ENCODE measurements around the gene SHANK2.
A peak's percentile ranks its signal among the peaks of the same experiment; 100 is the strongest.

SHANK2 gene

GRCh38 chr11:71213696-71214552 lies 38.5 kb downstream of the SHANK2 start:
- Histone ChIP-seq H2AFZ (ENCODE audit: low read length) (no peak overlapping the region), H3K79me1 (ENCODE audit: low read depth, low read length) (no peaks in the 10 kb centered on the region), H3K9ac (ENCODE audit: low read depth, low read length, poor library complexity) (no peak overlapping the region), H3K4me2 (ENCODE audit: insufficient read depth, low read length, poor library complexity, severe bottlenecking) (no peak overlapping the region), H2BK120ac (ENCODE audit: low read depth, low read length) (no peak overlapping the region), H3K36me3 (replicated peaks in 1 of 2; ENCODE audit: control insufficient read depth in 2 of 2, insufficient read depth in 2 of 2, low read length in 2 of 2) (no peaks in the 10 kb centered on the region), H4K91ac (ENCODE audit: low read depth, low read length, poor library complexity) (no peak overlapping the region), H2AK5ac (ENCODE audit: low read depth, low read length) (peak overlapping the region; percentile 84), H3K14ac (ENCODE audit: low read length) (no peak overlapping the region), H2BK15ac (ENCODE audit: low read length) (no peak overlapping the region), H3K4me3 (ENCODE audit: low read length in 2 of 2) (no peak overlapping the region), H3K4ac (ENCODE audit: low read length) (no peak overlapping the region), H4K8ac (ENCODE audit: low read depth, low read length) (no peak overlapping the region), H3K27me3 (ENCODE audit: control insufficient read depth in 3 of 3, insufficient read depth in 3 of 3, low read depth in 1 of 3, low read length in 3 of 3) (no peaks in the 10 kb centered on the region), H3K27ac (replicated peaks; ENCODE audit: low read length) (no peak overlapping the region), H3K18ac (ENCODE audit: low read length) (peak overlapping the region; percentile 13), H3K23ac (ENCODE audit: low read depth, low read length, poor library complexity) (peak overlapping the region; percentile 6), H2BK12ac (ENCODE audit: low read length) (no peak overlapping the region), H3K4me1 (ENCODE audit: control insufficient read depth in 2 of 2, insufficient read depth in 1 of 2, low read depth in 1 of 2, low read length in 2 of 2) (no peaks in the 10 kb centered on the region), H2BK5ac (ENCODE audit: low read length) (no peak overlapping the region), H3K9me3 (replicated peaks in 1 of 2; ENCODE audit: control insufficient read depth in 2 of 2, insufficient read depth in 1 of 2, low read depth in 1 of 2, low read length in 2 of 2) (no peaks in the 10 kb centered on the region)
- no CpG with 5 or more reads among the region's 19 CpGs for WGBS, 2 donors (ENCODE audit: extremely low coverage in 2 of 2, insufficient read length in 2 of 2, insufficient replicate concordance in 1 of 2)
- DNase-seq (ENCODE audit: low spot score), result no peak

DNA sequence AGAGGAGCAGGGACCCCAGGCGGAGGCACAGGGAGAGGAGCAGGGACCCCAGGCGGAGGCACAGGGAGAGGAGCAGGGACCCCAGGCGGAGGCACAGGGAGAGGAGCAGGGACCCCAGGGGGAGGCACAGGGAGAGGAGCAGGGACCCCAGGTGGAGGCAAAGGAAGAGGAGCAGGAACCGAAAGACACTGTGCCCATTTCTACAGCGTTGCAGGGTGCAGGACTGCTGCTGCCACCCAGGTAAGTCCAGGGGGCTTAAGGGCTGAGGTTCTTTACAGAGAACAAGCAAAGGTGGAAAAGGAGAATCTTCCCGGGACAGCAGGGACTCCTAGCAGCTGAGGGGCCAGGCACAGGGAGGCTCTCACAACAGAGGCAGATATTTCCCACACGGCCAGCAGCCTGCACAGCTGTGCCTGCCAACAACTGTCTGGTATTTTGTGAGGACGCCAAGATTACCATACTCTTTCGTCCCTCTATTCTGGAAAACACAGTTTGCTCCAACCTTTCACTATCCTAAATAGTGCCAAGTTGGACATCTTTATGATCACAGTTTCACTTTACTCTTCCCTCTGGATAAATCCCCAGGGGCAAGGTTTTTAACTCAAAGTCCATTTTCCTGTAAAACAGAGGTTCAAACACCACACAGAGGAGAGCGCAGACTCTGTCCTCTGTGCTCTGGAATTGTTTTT lies 39.4 kb downstream of the SHANK2 start:
- Histone ChIP-seq H2BK12ac (ENCODE audit: low read length) (no peak overlapping the region), H3K9ac (ENCODE audit: low read depth, low read length, poor library complexity) (no peak overlapping the region), H3K4me2 (ENCODE audit: insufficient read depth, low read length, poor library complexity, severe bottlenecking) (no peak overlapping the region), H3K18ac (ENCODE audit: low read length) (peak overlapping the region; percentile 25), H2BK15ac (ENCODE audit: low read length) (no peak overlapping the region), H3K27ac (replicated peaks; ENCODE audit: low read length) (no peak overlapping the region), H2BK5ac (ENCODE audit: low read length) (no peak overlapping the region), H3K79me1 (ENCODE audit: low read depth, low read length) (no peaks in the 10 kb centered on the region), H3K4ac (ENCODE audit: low read length) (no peak overlapping the region), H2BK120ac (ENCODE audit: low read depth, low read length) (no peak overlapping the region), H2AK5ac (ENCODE audit: low read depth, low read length) (no peak overlapping the region), H3K4me1 (ENCODE audit: control insufficient read depth in 2 of 2, insufficient read depth in 1 of 2, low read depth in 1 of 2, low read length in 2 of 2) (no peaks in the 10 kb centered on the region), H3K4me3 (ENCODE audit: low read length in 2 of 2) (no peak overlapping the region), H3K27me3 (ENCODE audit: control insufficient read depth in 3 of 3, insufficient read depth in 3 of 3, low read depth in 1 of 3, low read length in 3 of 3) (no peaks in the 10 kb centered on the region), H2AFZ (ENCODE audit: low read length) (no peak overlapping the region), H4K91ac (ENCODE audit: low read depth, low read length, poor library complexity) (no peak overlapping the region), H3K9me3 (replicated peaks in 1 of 2; ENCODE audit: control insufficient read depth in 2 of 2, insufficient read depth in 1 of 2, low read depth in 1 of 2, low read length in 2 of 2) (no peaks in the 10 kb centered on the region), H3K23ac (ENCODE audit: low read depth, low read length, poor library complexity) (no peak overlapping the region), H3K36me3 (replicated peaks in 1 of 2; ENCODE audit: control insufficient read depth in 2 of 2, insufficient read depth in 2 of 2, low read length in 2 of 2) (no peaks in the 10 kb centered on the region), H4K8ac (ENCODE audit: low read depth, low read length) (no peak overlapping the region), H3K14ac (ENCODE audit: low read length) (no peak overlapping the region)
- DNase-seq (ENCODE audit: low spot score), result no peak
- no CpG with 5 or more reads among the region's 10 CpGs for WGBS, 2 donors (ENCODE audit: extremely low coverage in 2 of 2, insufficient read length in 2 of 2, insufficient replicate concordance in 1 of 2)

- H4K91ac ChIP-seq (ENCODE audit: low read depth, low read length, poor library complexity), result no peak overlapping the region
- WGBS, 2 donors (ENCODE audit: extremely low coverage in 2 of 2, insufficient read length in 2 of 2, insufficient replicate concordance in 1 of 2), result no CpG with 5 or more reads among the region's 2 CpGs
Observed at GRCh38 chr11:71211631-71212030, 40.7 kb downstream of the SHANK2 start.

GRCh38 chr11:71210861-71211260 lies 41.5 kb downstream of the SHANK2 start:
- no peak for DNase-seq (ENCODE audit: low spot score)

More at GRCh38 chr11:71211631-71212030, 40.7 kb downstream of the SHANK2 start:
- H2AK5ac ChIP-seq (ENCODE audit: low read depth, low read length), result no peak overlapping the region
- H3K4me1 ChIP-seq (ENCODE audit: control insufficient read depth in 2 of 2, insufficient read depth in 1 of 2, low read depth in 1 of 2, low read length in 2 of 2), result no peaks in the 10 kb centered on the region
- no peak overlapping the region for H3K9ac ChIP-seq (ENCODE audit: low read depth, low read length, poor library complexity)
- H4K8ac ChIP-seq (ENCODE audit: low read depth, low read length), result no peak overlapping the region
- no peak overlapping the region for H2AFZ ChIP-seq (ENCODE audit: low read length)
- H3K27ac ChIP-seq (replicated peaks; ENCODE audit: low read length), result no peak overlapping the region
- no peak for DNase-seq (ENCODE audit: low spot score)
- H3K27me3 ChIP-seq (ENCODE audit: control insufficient read depth in 3 of 3, insufficient read depth in 3 of 3, low read depth in 1 of 3, low read length in 3 of 3), result no peaks in the 10 kb centered on the region
- H2BK120ac ChIP-seq (ENCODE audit: low read depth, low read length), result no peak overlapping the region
- no peak overlapping the region for H3K4me3 ChIP-seq (ENCODE audit: low read length in 2 of 2)
- H3K36me3 ChIP-seq (replicated peaks in 1 of 2; ENCODE audit: control insufficient read depth in 2 of 2, insufficient read depth in 2 of 2, low read length in 2 of 2), result no peaks in the 10 kb centered on the region
- H3K4me2 ChIP-seq (ENCODE audit: insufficient read depth, low read length, poor library complexity, severe bottlenecking), result no peak overlapping the region
- no peak overlapping the region for H2BK5ac ChIP-seq (ENCODE audit: low read length)
- no peak overlapping the region for H2BK15ac ChIP-seq (ENCODE audit: low read length)
- no peak overlapping the region for H3K23ac ChIP-seq (ENCODE audit: low read depth, low read length, poor library complexity)
- H3K4ac ChIP-seq (ENCODE audit: low read length), result no peak overlapping the region
- no peaks in the 10 kb centered on the region for H3K79me1 ChIP-seq (ENCODE audit: low read depth, low read length)
- H3K9me3 ChIP-seq (replicated peaks in 1 of 2; ENCODE audit: control insufficient read depth in 2 of 2, insufficient read depth in 1 of 2, low read depth in 1 of 2, low read length in 2 of 2), result no peaks in the 10 kb centered on the region
- H3K18ac ChIP-seq (ENCODE audit: low read length), result no peak overlapping the region
- H3K14ac ChIP-seq (ENCODE audit: low read length), result no peak overlapping the region
- H2BK12ac ChIP-seq (ENCODE audit: low read length), result no peak overlapping the region

More at GRCh38 chr11:71210861-71211260, 41.5 kb downstream of the SHANK2 start:
- Histone ChIP-seq H3K9me3 (replicated peaks in 1 of 2; ENCODE audit: control insufficient read depth in 2 of 2, insufficient read depth in 1 of 2, low read depth in 1 of 2, low read length in 2 of 2) (no peaks in the 10 kb centered on the region), H2AK5ac (ENCODE audit: low read depth, low read length) (no peak overlapping the region), H3K4me1 (ENCODE audit: control insufficient read depth in 2 of 2, insufficient read depth in 1 of 2, low read depth in 1 of 2, low read length in 2 of 2) (peaks cover 0 to 2% of the 10 kb centered on the region in 2 donors), H2BK5ac (ENCODE audit: low read length) (no peak overlapping the region), H3K9ac (ENCODE audit: low read depth, low read length, poor library complexity) (no peak overlapping the region), H3K18ac (ENCODE audit: low read length) (peak overlapping the region; percentile 8), H3K4me2 (ENCODE audit: insufficient read depth, low read length, poor library complexity, severe bottlenecking) (no peak overlapping the region), H3K4ac (ENCODE audit: low read length) (no peak overlapping the region), H3K27ac (replicated peaks; ENCODE audit: low read length) (no peak overlapping the region), H4K91ac (ENCODE audit: low read depth, low read length, poor library complexity) (no peak overlapping the region), H3K27me3 (ENCODE audit: control insufficient read depth in 3 of 3, insufficient read depth in 3 of 3, low read depth in 1 of 3, low read length in 3 of 3) (no peaks in the 10 kb centered on the region), H4K8ac (ENCODE audit: low read depth, low read length) (no peak overlapping the region), H2AFZ (ENCODE audit: low read length) (no peak overlapping the region), H3K23ac (ENCODE audit: low read depth, low read length, poor library complexity) (no peak overlapping the region), H3K14ac (ENCODE audit: low read length) (no peak overlapping the region), H3K4me3 (ENCODE audit: low read length in 2 of 2) (no peak overlapping the region), H3K79me1 (ENCODE audit: low read depth, low read length) (no peaks in the 10 kb centered on the region), H2BK12ac (ENCODE audit: low read length) (no peak overlapping the region), H2BK120ac (ENCODE audit: low read depth, low read length) (no peak overlapping the region), H3K36me3 (replicated peaks in 1 of 2; ENCODE audit: control insufficient read depth in 2 of 2, insufficient read depth in 2 of 2, low read length in 2 of 2) (no peaks in the 10 kb centered on the region), H2BK15ac (ENCODE audit: low read length) (no peak overlapping the region)
- no CpG with 5 or more reads among the region's 8 CpGs for WGBS, 2 donors (ENCODE audit: extremely low coverage in 2 of 2, insufficient read length in 2 of 2, insufficient replicate concordance in 1 of 2)
